CD14-positive monocyte (primary cell): ENCODE data around the gene UBL3. TPM values are rescaled to one million over a fixed set of nuclear protein-coding genes. Genes with fewer than 3 reads are reported as not detected.
A peak's percentile ranks its signal among the peaks of the same experiment; 100 is the strongest.

Experiments
- DNase-seq, 3 donors: peaks; one replicate each; pipeline ENCODE4 v3.0.0-alpha.2; 2011 to 2022
- H2AFZ ChIP-seq: 2 replicates; pipeline ENCODE4 v1.6.0; 2012; ENCODE audit warnings: mild to moderate bottlenecking, low read depth, low read length, inconsistent platforms; ENCODE audit not compliant: insufficient read depth, poor library complexity, severe bottlenecking
- H3K27ac ChIP-seq, 2 donors: 1 replicate in 1 of 2; 2 replicates in 1 of 2; pipeline ENCODE4 v1.5.1; 2012 to 2013; ENCODE audit warnings: low read length in 2 of 2, control low read depth in 1 of 2, inconsistent platforms in 1 of 2, low read depth in 1 of 2, mild to moderate bottlenecking in 1 of 2
- H3K27me3 ChIP-seq, 2 donors: one replicate each; pipeline versions ENCODE4 v1.6.0 to v1.6.1; 2011 to 2013; ENCODE audit warnings: low read length in 2 of 2; ENCODE audit not compliant: control insufficient read depth in 2 of 2, insufficient read depth in 2 of 2
- H3K36me3 ChIP-seq, 2 donors: replicated peaks in 1 of 2; 1 replicate in 1 of 2; 2 replicates in 1 of 2; pipeline versions ENCODE4 v1.5.1 to v1.6.1; 2012 to 2013; ENCODE audit warnings: low read length in 2 of 2, control low read depth in 1 of 2, inconsistent platforms in 1 of 2, mild to moderate bottlenecking in 1 of 2; ENCODE audit not compliant: insufficient read depth in 2 of 2, control insufficient read depth in 1 of 2
- H3K4me1 ChIP-seq, 2 donors: 1 replicate in 1 of 2; 2 replicates in 1 of 2; pipeline versions ENCODE4 v1.5.1 to v1.6.1; 2012 to 2013; ENCODE audit warnings: low read length in 2 of 2, control low read depth in 1 of 2, inconsistent platforms in 1 of 2, mild to moderate bottlenecking in 1 of 2, moderate library complexity in 1 of 2; ENCODE audit not compliant: insufficient read depth in 2 of 2, control insufficient read depth in 1 of 2
- H3K4me2 ChIP-seq: replicated peaks from 2 replicates; pipeline ENCODE3; 2012; ENCODE audit warnings: low read length, moderate library complexity, mild to moderate bottlenecking; ENCODE audit not compliant: poor library complexity, severe bottlenecking; ENCODE audit errors: extremely low read depth
- H3K4me3 ChIP-seq, 3 experiments: fragments of 200-600 bp in 1 of 3; sonication (generic) in 1 of 3; replicated peaks in 1 of 3; 1 replicate in 2 of 3; 2 replicates in 1 of 3; pipeline ENCODE4 v1.5.1; 2011 to 2013; ENCODE audit warnings: low read length in 3 of 3, mild to moderate bottlenecking in 3 of 3, control low read depth in 2 of 3, low read depth in 2 of 3, inconsistent platforms in 1 of 3, moderate library complexity in 1 of 3
- H3K79me2 ChIP-seq: 2 replicates; pipeline ENCODE4 v1.6.0; 2012; ENCODE audit warnings: mild to moderate bottlenecking, control low read depth, inconsistent platforms, low read length, moderate library complexity; ENCODE audit not compliant: insufficient read depth
- H3K9ac ChIP-seq: 2 replicates; pipeline ENCODE4 v1.6.0; 2017; ENCODE audit warnings: low read length, mild to moderate bottlenecking; ENCODE audit not compliant: insufficient read depth, poor library complexity, severe bottlenecking
- H3K9me3 ChIP-seq, 2 donors: replicated peaks in 1 of 2; 1 replicate in 1 of 2; 2 replicates in 1 of 2; pipeline versions ENCODE4 v1.5.1 to v1.6.1; 2012 to 2013; ENCODE audit warnings: low read length in 2 of 2, control low read depth in 1 of 2; ENCODE audit not compliant: control insufficient read depth in 1 of 2, insufficient read depth in 1 of 2
- H4K20me1 ChIP-seq: 2 replicates; pipeline ENCODE4 v1.6.0; 2012; ENCODE audit warnings: mild to moderate bottlenecking, low read length, control low read depth, moderate library complexity; ENCODE audit not compliant: insufficient read depth
- H3K27ac Mint-ChIP-seq, 7 donors: one replicate each; pipeline ENCODE4 v1.8.0; 2020; ENCODE audit warnings: mild to moderate bottlenecking in 7 of 7, mixed read lengths in 7 of 7, moderate library complexity in 6 of 7, inconsistent platforms in 2 of 7
- H3K27me3 Mint-ChIP-seq, 3 donors: one replicate each; pipeline ENCODE4 v1.8.0; 2021 to 2022; ENCODE audit warnings: low read depth in 3 of 3, mild to moderate bottlenecking in 3 of 3, mixed read lengths in 3 of 3, moderate library complexity in 3 of 3, inconsistent platforms in 1 of 3
- H3K36me3 Mint-ChIP-seq, 2 donors: one replicate each; pipeline ENCODE4 v1.8.0; 2020; ENCODE audit warnings: mixed read lengths in 2 of 2, inconsistent platforms in 1 of 2, mild to moderate bottlenecking in 1 of 2
- H3K4me1 Mint-ChIP-seq: one replicate; pipeline ENCODE4 v1.8.0; 2020; ENCODE audit warnings: mild to moderate bottlenecking, mixed read lengths
- H3K4me3 Mint-ChIP-seq, 2 donors: one replicate each; pipeline ENCODE4 v1.8.0; 2020; ENCODE audit warnings: mild to moderate bottlenecking in 2 of 2, mixed read lengths in 2 of 2, moderate library complexity in 1 of 2
- H3K9me3 Mint-ChIP-seq, 7 donors: one replicate each; pipeline ENCODE4 v1.8.0; 2020 to 2022; ENCODE audit warnings: mixed read lengths in 7 of 7, mild to moderate bottlenecking in 6 of 7, moderate library complexity in 6 of 7, inconsistent platforms in 2 of 7
- WGBS: methylation state at CpG from one replicate; pipeline ENCODE4 v1.1.5; 2013; ENCODE audit warnings: missing lambda C conversion rate; ENCODE audit not compliant: insufficient coverage; 5-methylcytosine and 5-hydroxymethylcytosine counted together
- intact Hi-C, 2 donors: fragments of 100-400 bp; cut with micrococcal nuclease; formaldehyde crosslinking; loops; one replicate each; pipeline versions ENCODE4 v1.15.0 to v1.15.1; 2023
- polyA plus RNA-seq, 3 donors: library from polyadenylated mRNA; depleted of rRNA in 1 of 3; unstranded in 2 of 3; stranded (reverse) in 1 of 3; fragments of 300-500 nt in 2 of 3; fragments of >200 nt in 1 of 3; fragmentation: Illumina TruSeq in 2 of 3; gene quantifications; 1 replicate in 2 of 3; 2 replicates in 1 of 3; pipeline ENCODE4 v1.2.3, GENCODE V29; 2012 to 2021
- TF ChIP-seq, protein P1 (sequence below): fragments of 200-600 bp; IDR thresholded peaks from one replicate; pipeline ENCODE4 v1.8.0; 2022; ENCODE audit warnings: antibody characterized with exemption, mild to moderate bottlenecking

UBL3 gene
- polyA plus RNA-seq, 3 donors, result 13.0 to 32.3 (median 28.2) TPM

DNA sequence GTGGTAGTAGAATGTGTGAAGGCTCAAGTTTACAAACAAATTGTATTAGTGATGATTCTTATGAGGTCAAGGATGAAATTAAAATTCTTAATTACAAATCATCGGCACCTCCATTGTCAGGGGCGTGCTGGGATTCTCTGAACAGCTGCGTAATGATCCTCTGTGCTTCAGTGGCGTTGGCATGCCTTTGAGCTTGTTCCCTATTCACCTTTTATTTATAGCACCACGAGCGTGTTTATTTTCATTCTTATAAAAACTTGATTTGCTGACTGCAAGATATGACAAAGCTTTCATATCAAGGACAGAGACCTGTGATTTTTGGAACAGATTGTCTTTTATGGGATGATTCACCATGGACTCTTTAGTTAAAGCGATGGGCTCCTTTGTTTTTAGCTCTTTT, 18.2 kb upstream of the UBL3 start:
- H3K27me3 Mint-ChIP-seq, result peaks cover 2 to 9% (median 5%) of the 10 kb centered on the region in 3 donors
- H3K27me3 ChIP-seq, result no peaks in the 10 kb centered on the region
- H3K4me3 Mint-ChIP-seq, result no peak overlapping the region
- WGBS, result no CpG with 5 or more reads among the region's 7 CpGs
- no peak overlapping the region for H2AFZ ChIP-seq
- no peaks in the 10 kb centered on the region for H3K79me2 ChIP-seq
- H4K20me1 ChIP-seq, result no peaks in the 10 kb centered on the region
- no peak overlapping the region for H3K27ac ChIP-seq
- H3K36me3 Mint-ChIP-seq, result no peaks in the 10 kb centered on the region
- H3K4me1 Mint-ChIP-seq, result no peaks in the 10 kb centered on the region
- H3K4me1 ChIP-seq, result no peaks in the 10 kb centered on the region
- TF ChIP-seq, protein P1, sequence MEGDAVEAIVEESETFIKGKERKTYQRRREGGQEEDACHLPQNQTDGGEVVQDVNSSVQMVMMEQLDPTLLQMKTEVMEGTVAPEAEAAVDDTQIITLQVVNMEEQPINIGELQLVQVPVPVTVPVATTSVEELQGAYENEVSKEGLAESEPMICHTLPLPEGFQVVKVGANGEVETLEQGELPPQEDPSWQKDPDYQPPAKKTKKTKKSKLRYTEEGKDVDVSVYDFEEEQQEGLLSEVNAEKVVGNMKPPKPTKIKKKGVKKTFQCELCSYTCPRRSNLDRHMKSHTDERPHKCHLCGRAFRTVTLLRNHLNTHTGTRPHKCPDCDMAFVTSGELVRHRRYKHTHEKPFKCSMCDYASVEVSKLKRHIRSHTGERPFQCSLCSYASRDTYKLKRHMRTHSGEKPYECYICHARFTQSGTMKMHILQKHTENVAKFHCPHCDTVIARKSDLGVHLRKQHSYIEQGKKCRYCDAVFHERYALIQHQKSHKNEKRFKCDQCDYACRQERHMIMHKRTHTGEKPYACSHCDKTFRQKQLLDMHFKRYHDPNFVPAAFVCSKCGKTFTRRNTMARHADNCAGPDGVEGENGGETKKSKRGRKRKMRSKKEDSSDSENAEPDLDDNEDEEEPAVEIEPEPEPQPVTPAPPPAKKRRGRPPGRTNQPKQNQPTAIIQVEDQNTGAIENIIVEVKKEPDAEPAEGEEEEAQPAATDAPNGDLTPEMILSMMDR, result no peak
- no peaks in the 10 kb centered on the region for H3K9me3 ChIP-seq
- no peak overlapping the region for H3K4me2 ChIP-seq
- no peak for DNase-seq
- no peaks in the 10 kb centered on the region for H3K36me3 ChIP-seq
- peaks cover 0 to 4% (median 0%) of the 10 kb centered on the region in 7 donors for H3K9me3 Mint-ChIP-seq
- intact Hi-C loops, result no loop called here
- H3K27ac Mint-ChIP-seq, result no peak overlapping the region
- no peak overlapping the region for H3K4me3 ChIP-seq
- H3K9ac ChIP-seq, result no peak overlapping the region

DNA sequence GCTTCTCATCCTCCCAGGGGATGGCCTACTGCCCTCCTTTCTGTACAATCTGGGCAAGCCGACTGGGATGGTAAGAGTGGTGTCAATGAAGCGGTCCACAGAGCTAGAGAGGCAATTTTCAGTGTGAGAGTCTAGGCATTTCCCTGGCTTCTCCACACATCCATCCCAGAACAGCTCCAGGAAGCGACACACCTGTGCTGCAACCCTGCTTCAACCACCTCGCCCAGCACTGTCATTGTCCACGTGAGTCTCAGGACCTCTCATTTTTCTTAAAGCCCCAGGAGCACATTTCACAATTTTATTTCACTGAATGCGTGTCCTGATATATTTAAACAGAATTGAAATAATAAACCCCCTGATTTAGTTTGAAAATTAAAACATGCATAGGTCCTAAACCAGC, 15.5 kb upstream of the UBL3 start:
- TF ChIP-seq, protein P1, result no peak

More for the DNA sequence above, 15.5 kb upstream of the UBL3 start:
- Mint-ChIP-seq H3K9me3 (peaks cover 0 to 6% (median 3%) of the 10 kb centered on the region in 7 donors), H3K4me3 (no peak overlapping the region), H3K27me3 (peaks cover 0 to 7% (median 5%) of the 10 kb centered on the region in 3 donors), H3K27ac (peak overlapping the region in 1 of 7 donors; percentile 17), H3K36me3 (no peaks in the 10 kb centered on the region), H3K4me1 (no peaks in the 10 kb centered on the region)
- no peak overlapping the region for H2AFZ ChIP-seq
- no peaks in the 10 kb centered on the region for H3K9me3 ChIP-seq
- no peak overlapping the region for H3K9ac ChIP-seq
- H3K79me2 ChIP-seq, result no peaks in the 10 kb centered on the region
- DNase-seq, result no peak
- H3K27me3 ChIP-seq, result no peaks in the 10 kb centered on the region
- H3K36me3 ChIP-seq, result no peaks in the 10 kb centered on the region
- H3K4me1 ChIP-seq, result no peaks in the 10 kb centered on the region
- H3K4me2 ChIP-seq, result no peak overlapping the region
- no CpG with 5 or more reads among the region's 6 CpGs for WGBS
- no peak overlapping the region for H3K4me3 ChIP-seq
- intact Hi-C loops, result no loop called here
- no peak overlapping the region for H3K27ac ChIP-seq
- no peaks in the 10 kb centered on the region for H4K20me1 ChIP-seq
